Erythroblast (primary cell): ENCODE results near the gene NSD2.

Source experiments
- GATA1 ChIP-seq: IDR thresholded peaks from 2 replicates; pipeline ENCODE4 v1.6.1; 2011; ENCODE audit warnings: low read depth, mild to moderate bottlenecking, control low read depth, low read length, moderate library complexity
- POLR2A ChIP-seq: IDR thresholded peaks from 2 replicates; pipeline ENCODE4 v1.6.1; 2011; ENCODE audit warnings: mild to moderate bottlenecking, low read length

GRCh38 chr4:1862961-1863296 lies 8.3 kb upstream of the NSD2 start:
- TF ChIP-seq POLR2A (no peak), GATA1 (no peak)
